ENCODE measurements around the gene C1orf56. TPM values are rescaled to one million over a fixed set of nuclear protein-coding genes. Genes with fewer than 3 reads are reported as not detected.

C1orf56 gene, protein sequence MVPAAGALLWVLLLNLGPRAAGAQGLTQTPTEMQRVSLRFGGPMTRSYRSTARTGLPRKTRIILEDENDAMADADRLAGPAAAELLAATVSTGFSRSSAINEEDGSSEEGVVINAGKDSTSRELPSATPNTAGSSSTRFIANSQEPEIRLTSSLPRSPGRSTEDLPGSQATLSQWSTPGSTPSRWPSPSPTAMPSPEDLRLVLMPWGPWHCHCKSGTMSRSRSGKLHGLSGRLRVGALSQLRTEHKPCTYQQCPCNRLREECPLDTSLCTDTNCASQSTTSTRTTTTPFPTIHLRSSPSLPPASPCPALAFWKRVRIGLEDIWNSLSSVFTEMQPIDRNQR
- total RNA-seq = 1 to 10 TPM; 3.1 to 4.6 (median 3.6) TPM

DNA sequence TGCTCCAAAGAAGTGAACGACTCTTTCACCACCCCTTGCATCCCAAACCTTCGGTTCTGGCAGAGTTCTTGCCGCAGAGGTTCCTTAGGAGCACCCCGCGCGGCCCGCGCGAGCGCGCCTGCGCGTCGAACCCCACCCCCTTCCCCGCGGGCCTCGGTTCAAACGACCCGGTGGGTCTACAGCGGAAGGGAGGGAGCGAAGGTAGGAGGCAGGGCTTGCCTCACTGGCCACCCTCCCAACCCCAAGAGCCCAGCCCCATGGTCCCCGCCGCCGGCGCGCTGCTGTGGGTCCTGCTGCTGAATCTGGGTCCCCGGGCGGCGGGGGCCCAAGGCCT, at the start of gene C1orf56:
C1orf56 (plus strand) TSS at position 161 of the 334 bp plus-strand sequence; CDS start at position 258, 97 bp downstream.
- peak within 1 kb of the TSS; percentile 60 for H3K4me3 ChIP-seq (ENCODE audit: low read depth, poor library complexity, severe bottlenecking)
- TF ChIP-seq POLR2A (IDR thresholded peaks at IDR 0.05) (peak in 1 of 2 donors; percentile 3), CTCF (IDR thresholded peaks at IDR 0.05) (no peak)
- peak in 1 of 2 donors; percentile 91 for DNase-seq (ENCODE audit: low spot score in 2 of 2)
- 0 to 1% methylated on average over 10 to 23 of the region's 29 CpGs for WGBS, 2 donors
- intact Hi-C loops (cut with DNase I; ENCODE audit: low total_unique reads) = no loop called here

- H3K4me3 ChIP-seq (ENCODE audit: low read depth, poor library complexity, severe bottlenecking) = no peak overlapping the region
- 37 to 53% methylated on average over 5 of the region's 5 CpGs for WGBS, 2 donors
- DNase-seq (ENCODE audit: low spot score in 2 of 2) = no peak
- TF ChIP-seq CTCF (IDR thresholded peaks at IDR 0.05) = no peak
- no peak for TF ChIP-seq POLR2A (IDR thresholded peaks at IDR 0.05)
- intact Hi-C loops (cut with DNase I; ENCODE audit: low total_unique reads) = loop anchor here (10.0 kb wide), 2 partner anchors 443 to 513 kb away; partner anchors contain the start of gene TARS2
These were observed 49.6 kb upstream of the C1orf56 start for GRCh38 chr1:150997949-150998348.

- 79 to 82% methylated on average over 17 of the region's 17 CpGs for WGBS, 2 donors
- H3K4me3 ChIP-seq (ENCODE audit: low read depth, poor library complexity, severe bottlenecking) = no peak overlapping the region
- TF ChIP-seq CTCF (IDR thresholded peaks at IDR 0.05) = no peak
- no peak for TF ChIP-seq POLR2A (IDR thresholded peaks at IDR 0.05)
- no peak for DNase-seq (ENCODE audit: low spot score in 2 of 2)
- intact Hi-C loops (cut with DNase I; ENCODE audit: low total_unique reads) = loop anchor here (10.0 kb wide), 2 partner anchors 444 to 514 kb away; partner anchors contain the start of gene TARS2
These were observed 48.4 kb upstream of the C1orf56 start for GRCh38 chr1:150999051-150999674.

- TF ChIP-seq POLR2A (IDR thresholded peaks at IDR 0.05) (no peak), CTCF (IDR thresholded peaks at IDR 0.05) (no peak)
- no peak for DNase-seq (ENCODE audit: low spot score in 2 of 2)
- WGBS, 2 donors = 90 to 93% methylated on average over 2 of the region's 2 CpGs
- intact Hi-C loops (cut with DNase I; ENCODE audit: low total_unique reads) = loop anchor here (10.0 kb wide), 2 partner anchors 445 to 515 kb away; partner anchors contain the start of gene TARS2
- H3K4me3 ChIP-seq (ENCODE audit: low read depth, poor library complexity, severe bottlenecking) = no peak overlapping the region
These were observed 47.6 kb upstream of the C1orf56 start for GRCh38 chr1:150999926-151000325.

GRCh38 chr1:151000408-151000807, 47.1 kb upstream of the C1orf56 start:
- no peak for DNase-seq (ENCODE audit: low spot score in 2 of 2)
- no peak for TF ChIP-seq POLR2A (IDR thresholded peaks at IDR 0.05)
- TF ChIP-seq CTCF (IDR thresholded peaks at IDR 0.05) = no peak
- WGBS, 2 donors = 97% methylated on average over 3 of the region's 3 CpGs
- no peak overlapping the region for H3K4me3 ChIP-seq (ENCODE audit: low read depth, poor library complexity, severe bottlenecking)
- intact Hi-C loops (cut with DNase I; ENCODE audit: low total_unique reads) = no loop called here

Measured in lower leg skin (tissue), 4 donors.